ENCODE results near the gene CGNL1.

CGNL1 gene

GRCh38 chr15:57458356-57458781 is 82.1 kb downstream of the CGNL1 start:
- no peak for DNase-seq

GRCh38 chr15:57460208-57460816 is 84.0 kb downstream of the CGNL1 start:
- DNase-seq = no peak

- no peak for DNase-seq
Measured at GRCh38 chr15:57461541-57461940, 85.2 kb downstream of the CGNL1 start.

- DNase-seq = no peak
Measured at GRCh38 chr15:57462381-57462780, 86.1 kb downstream of the CGNL1 start.

GRCh38 chr15:57463360-57463759 is 87.1 kb downstream of the CGNL1 start:
- DNase-seq = no peak

- no peak for DNase-seq
Measured at GRCh38 chr15:57464480-57464879, 88.2 kb downstream of the CGNL1 start.

GRCh38 chr15:57468486-57468885 is 92.2 kb downstream of the CGNL1 start:
- no peak for DNase-seq

GRCh38 chr15:57470543-57470942 is 94.2 kb downstream of the CGNL1 start:
- DNase-seq = no peak

- DNase-seq = no peak
Measured at GRCh38 chr15:57472861-57473260, 96.6 kb downstream of the CGNL1 start.

- no peak for DNase-seq
Measured at GRCh38 chr15:57476533-57476975, 100.2 kb downstream of the CGNL1 start.

GRCh38 chr15:57477736-57478522 is 101.6 kb downstream of the CGNL1 start:
- DNase-seq = no peak

GRCh38 chr15:57479005-57479404 is 102.7 kb downstream of the CGNL1 start:
- DNase-seq = no peak

- no peak for DNase-seq
Measured at GRCh38 chr15:57481038-57481705, 104.9 kb downstream of the CGNL1 start.

- no peak for DNase-seq
Measured at GRCh38 chr15:57485869-57486268, 109.6 kb downstream of the CGNL1 start.

GRCh38 chr15:57486833-57487232 is 110.5 kb downstream of the CGNL1 start:
- no peak for DNase-seq

GRCh38 chr15:57489122-57489521 is 112.8 kb downstream of the CGNL1 start:
- DNase-seq = no peak

GRCh38 chr15:57493351-57493750 is 117.0 kb downstream of the CGNL1 start:
- DNase-seq = no peak

GRCh38 chr15:57494581-57494980 is 118.3 kb downstream of the CGNL1 start:
- no peak for DNase-seq

- no peak for DNase-seq
Measured at GRCh38 chr15:57495041-57495440, 118.7 kb downstream of the CGNL1 start.

GRCh38 chr15:57495554-57496165 is 119.4 kb downstream of the CGNL1 start:
- no peak for DNase-seq

- DNase-seq = no peak
Measured at GRCh38 chr15:57496594-57496945, 120.3 kb downstream of the CGNL1 start.

- no peak for DNase-seq
Measured at GRCh38 chr15:57496946-57497869, 120.9 kb downstream of the CGNL1 start.

Data from activated CD4-positive, alpha-beta T cell treated with anti-CD3 and anti-CD28 coated beads, Interleukin-10, Interleukin-2, amounts not matched to agents 100 ng/mL and 50 ng/mL, durations not matched to agents 16 hours and 8 hours (primary cell).